ENCODE results near the gene PITX1. TPM values are rescaled to one million over a fixed set of nuclear protein-coding genes. Genes with fewer than 3 reads are reported as not detected.
A peak's percentile ranks its signal among the peaks of the same experiment; 100 is the strongest.
"Not testable (repeated sequence)": the region's sequence is repeated elsewhere in the genome, so short reads cannot be mapped to it uniquely, and the experiment has no call there.

The PITX1 gene
- total RNA-seq, result 1 to 10 TPM in 2 of 4 donors, under 1 TPM in 2; 0.15 to 3.9 (median 1.6) TPM

DNA sequence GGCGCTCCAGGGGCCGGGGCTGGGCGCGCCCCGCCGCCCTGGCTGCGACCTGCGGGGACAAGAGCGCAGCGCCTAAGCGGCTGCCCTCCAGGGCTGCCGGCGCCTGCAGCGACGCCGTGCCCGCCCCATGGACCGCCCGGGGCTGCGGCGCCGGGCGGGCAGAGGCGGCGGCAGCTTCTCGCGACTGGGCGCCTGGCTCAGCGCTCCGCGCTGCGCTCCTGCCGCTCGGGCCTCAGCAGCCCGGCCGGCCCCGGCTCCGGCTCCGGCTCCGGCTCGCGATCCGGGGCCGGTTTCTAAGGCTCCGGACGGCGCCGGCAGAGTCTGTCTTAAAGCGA lies at the start of gene PITX1:
Gene PITX1 (minus strand): TSS at position 328 of the 335 bp plus-strand sequence. CDS start 347 bp downstream, outside the sequence.
- DNase-seq (ENCODE audit: low spot score in 2 of 2), result no peak
- peak within 1 kb of the TSS; percentile 28 for H3K4me3 ChIP-seq (ENCODE audit: low read depth, poor library complexity, severe bottlenecking)
- 3% methylated on average over 17 of the region's 49 CpGs; no CpG with 5 or more reads in 1 of the 2 donors for WGBS, 2 donors
- TF ChIP-seq, protein P1, sequence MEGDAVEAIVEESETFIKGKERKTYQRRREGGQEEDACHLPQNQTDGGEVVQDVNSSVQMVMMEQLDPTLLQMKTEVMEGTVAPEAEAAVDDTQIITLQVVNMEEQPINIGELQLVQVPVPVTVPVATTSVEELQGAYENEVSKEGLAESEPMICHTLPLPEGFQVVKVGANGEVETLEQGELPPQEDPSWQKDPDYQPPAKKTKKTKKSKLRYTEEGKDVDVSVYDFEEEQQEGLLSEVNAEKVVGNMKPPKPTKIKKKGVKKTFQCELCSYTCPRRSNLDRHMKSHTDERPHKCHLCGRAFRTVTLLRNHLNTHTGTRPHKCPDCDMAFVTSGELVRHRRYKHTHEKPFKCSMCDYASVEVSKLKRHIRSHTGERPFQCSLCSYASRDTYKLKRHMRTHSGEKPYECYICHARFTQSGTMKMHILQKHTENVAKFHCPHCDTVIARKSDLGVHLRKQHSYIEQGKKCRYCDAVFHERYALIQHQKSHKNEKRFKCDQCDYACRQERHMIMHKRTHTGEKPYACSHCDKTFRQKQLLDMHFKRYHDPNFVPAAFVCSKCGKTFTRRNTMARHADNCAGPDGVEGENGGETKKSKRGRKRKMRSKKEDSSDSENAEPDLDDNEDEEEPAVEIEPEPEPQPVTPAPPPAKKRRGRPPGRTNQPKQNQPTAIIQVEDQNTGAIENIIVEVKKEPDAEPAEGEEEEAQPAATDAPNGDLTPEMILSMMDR (IDR thresholded peaks at IDR 0.05), result no peak
- intact Hi-C loops (cut with DNase I; ENCODE audit: low total_unique reads), result no loop called here

DNA sequence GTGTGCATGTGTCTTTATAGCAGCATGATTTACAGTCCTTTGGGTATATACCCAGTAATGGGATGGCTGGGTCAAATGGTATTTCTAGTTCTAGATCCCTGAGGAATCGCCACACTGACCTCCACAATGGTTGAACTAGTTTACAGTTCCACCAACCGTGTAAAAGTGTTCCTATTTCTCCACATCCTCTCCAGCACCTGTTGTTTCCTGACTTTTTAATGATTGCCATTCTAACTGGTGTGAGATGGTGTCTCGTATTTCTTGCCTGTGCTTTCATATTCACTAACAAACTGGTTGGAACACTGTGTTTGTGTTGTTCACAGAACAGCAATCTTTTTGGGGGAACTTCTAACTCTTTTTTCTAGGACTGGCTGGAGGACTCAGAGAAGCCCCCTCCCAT lies 49.3 kb upstream of the PITX1 start:
- 78 to 84% methylated on average over 3 of the region's 3 CpGs for WGBS, 2 donors
- intact Hi-C loops (cut with DNase I; ENCODE audit: low total_unique reads); H3K4me3 ChIP-seq (ENCODE audit: low read depth, poor library complexity, severe bottlenecking); DNase-seq (ENCODE audit: low spot score in 2 of 2): not testable (repeated sequence)

DNA sequence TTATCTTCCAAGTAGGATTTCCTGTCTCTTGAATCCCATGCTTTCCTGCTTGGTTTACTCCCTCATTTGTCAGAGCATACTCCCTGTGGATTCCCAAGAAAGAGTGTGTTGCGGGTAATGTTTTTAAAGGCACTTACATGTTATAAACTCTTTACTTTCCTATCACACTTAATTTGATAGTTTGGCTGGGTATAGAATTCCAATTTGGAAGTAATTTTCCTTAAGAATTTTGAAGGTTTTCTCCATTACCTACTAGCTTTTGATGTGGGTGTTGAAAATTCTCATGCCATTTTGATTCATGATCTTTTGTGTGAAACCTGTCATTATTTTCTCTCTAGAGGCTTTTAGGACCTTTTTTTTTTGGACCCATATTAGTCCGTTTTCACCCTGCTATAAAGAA lies 47.2 kb upstream of the PITX1 start:
- 86 to 87% methylated on average over 2 of the region's 2 CpGs for WGBS, 2 donors
- DNase-seq (ENCODE audit: low spot score in 2 of 2), result no peak
- TF ChIP-seq POLR2A (IDR thresholded peaks at IDR 0.05), result no peak
- TF ChIP-seq, protein P1 (IDR thresholded peaks at IDR 0.05), result no peak
- no peak overlapping the region for H3K4me3 ChIP-seq (ENCODE audit: low read depth, poor library complexity, severe bottlenecking)
- intact Hi-C loops (cut with DNase I; ENCODE audit: low total_unique reads), result no loop called here

DNA sequence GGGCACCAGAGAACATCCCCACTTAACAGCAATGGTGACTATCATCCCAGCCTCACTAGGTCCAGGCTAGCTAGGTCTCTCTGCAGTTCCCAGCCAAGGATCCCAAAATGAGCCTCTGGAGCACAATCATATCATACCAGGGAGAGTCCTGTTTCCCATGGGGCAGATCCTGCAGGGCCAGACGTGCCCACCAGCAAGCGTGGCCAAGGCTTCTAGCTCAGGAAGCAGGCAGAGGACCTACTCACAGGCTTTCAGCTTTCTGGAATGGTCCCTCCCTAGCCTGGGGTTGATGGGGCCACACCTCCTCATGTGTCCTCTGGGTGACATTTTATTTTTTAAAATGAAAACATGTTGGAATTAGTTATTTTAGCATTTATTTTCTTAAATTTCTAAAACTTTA lies 45.7 kb upstream of the PITX1 start:
- TF ChIP-seq, protein P1 (IDR thresholded peaks at IDR 0.05), result no peak
- no peak for TF ChIP-seq POLR2A (IDR thresholded peaks at IDR 0.05)
- intact Hi-C loops (cut with DNase I; ENCODE audit: low total_unique reads), result no loop called here
- H3K4me3 ChIP-seq (ENCODE audit: low read depth, poor library complexity, severe bottlenecking), result no peak overlapping the region
- DNase-seq (ENCODE audit: low spot score in 2 of 2), result peak in 1 of 2 donors; percentile 2
- WGBS, 2 donors, result 65 to 85% methylated on average over 2 of the region's 2 CpGs

DNA sequence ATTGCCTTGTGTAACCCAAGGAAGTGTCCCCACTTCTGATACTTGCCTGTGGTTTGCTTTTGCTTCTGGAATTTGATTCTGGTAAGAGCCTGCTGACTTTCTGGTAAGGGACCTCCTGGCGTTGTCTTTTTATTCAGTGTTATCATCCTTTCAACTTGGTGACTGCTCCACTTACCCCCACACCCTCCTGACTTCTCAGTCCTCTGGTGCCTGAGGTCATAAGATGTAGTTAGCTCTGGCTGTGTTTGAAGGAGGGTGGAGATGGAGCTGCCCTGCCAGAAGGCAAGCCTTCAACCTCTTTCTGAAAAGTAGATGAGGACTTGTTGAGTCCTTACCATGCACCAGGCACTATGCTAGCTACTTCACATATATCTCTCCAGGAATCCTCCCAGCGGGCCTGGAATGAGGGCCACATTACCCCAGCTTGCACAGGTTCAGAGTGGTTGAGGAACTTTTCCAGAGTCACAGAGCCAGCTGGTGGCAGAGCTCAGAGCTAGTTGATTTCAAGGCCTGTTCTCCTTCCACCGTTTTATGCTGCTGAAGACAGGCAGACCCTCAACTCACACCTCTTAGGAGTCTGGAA lies 45.2 kb upstream of the PITX1 start:
- 85 to 88% methylated on average over 3 of the region's 3 CpGs for WGBS, 2 donors
- intact Hi-C loops (cut with DNase I; ENCODE audit: low total_unique reads), result no loop called here
- no peak overlapping the region for H3K4me3 ChIP-seq (ENCODE audit: low read depth, poor library complexity, severe bottlenecking)
- TF ChIP-seq, protein P1 (IDR thresholded peaks at IDR 0.05), result no peak
- TF ChIP-seq POLR2A (IDR thresholded peaks at IDR 0.05), result no peak
- peak in 1 of 2 donors; percentile 45 for DNase-seq (ENCODE audit: low spot score in 2 of 2)

DNA sequence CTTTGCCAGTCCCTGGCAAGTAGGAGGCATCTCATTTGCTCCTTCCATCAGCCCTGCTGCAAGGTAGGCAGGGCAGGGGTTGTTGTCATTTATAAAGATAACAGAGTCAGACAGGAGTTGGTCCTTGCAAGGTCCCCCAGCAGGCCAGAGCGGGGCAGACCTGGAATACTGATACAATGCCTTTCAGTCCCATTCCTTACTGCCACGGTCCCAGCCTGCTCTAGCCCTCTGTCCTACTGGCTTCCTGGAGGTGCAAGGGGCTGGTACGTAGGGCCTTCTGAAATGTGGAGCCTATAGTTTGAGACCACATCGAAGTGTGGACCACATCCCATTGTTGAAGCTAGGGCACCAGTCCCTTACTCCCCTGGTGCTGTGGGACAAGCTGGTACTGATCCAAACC lies 42.8 kb upstream of the PITX1 start:
- no peak overlapping the region for H3K4me3 ChIP-seq (ENCODE audit: low read depth, poor library complexity, severe bottlenecking)
- 89% methylated on average over 4 of the region's 4 CpGs for WGBS, 2 donors
- peak in 1 of 2 donors; percentile 70 for DNase-seq (ENCODE audit: low spot score in 2 of 2)
- no peak for TF ChIP-seq POLR2A (IDR thresholded peaks at IDR 0.05)
- TF ChIP-seq, protein P1 (IDR thresholded peaks at IDR 0.05), result no peak
- intact Hi-C loops (cut with DNase I; ENCODE audit: low total_unique reads), result no loop called here

Data from lower leg skin (tissue), 4 donors.